Activated T-helper 17 cell treated with anti-CD3 and anti-CD28 coated beads, Interleukin-2, amount 50 U/mL, for 72 hours (primary cell): ENCODE measurements around the gene HSF4. TPM values are rescaled to one million over a fixed set of nuclear protein-coding genes. Genes with fewer than 3 reads are reported as not detected.
A peak's percentile ranks its signal among the peaks of the same experiment; 100 is the strongest.

Experiments used
- ATAC-seq: fragments of 150-1000 bp; cut with Tn5 transposase; replicated peaks from 2 replicates; pipeline ENCODE4 v1.10.0; 2021; ENCODE audit warnings: mild to moderate bottlenecking, moderate library complexity
- H3K27ac Mint-ChIP-seq: one replicate; pipeline ENCODE4 v1.8.0; 2022; ENCODE audit warnings: mixed read lengths
- H3K27me3 Mint-ChIP-seq: one replicate; pipeline ENCODE4 v1.8.0; 2022; ENCODE audit warnings: mixed read lengths
- H3K36me3 Mint-ChIP-seq: one replicate; pipeline ENCODE4 v1.8.0; 2022; ENCODE audit warnings: low read depth, mild to moderate bottlenecking, mixed read lengths
- H3K4me1 Mint-ChIP-seq: one replicate; pipeline ENCODE4 v1.8.0; 2022; ENCODE audit warnings: mixed read lengths
- H3K4me3 Mint-ChIP-seq: one replicate; pipeline ENCODE4 v1.8.0; 2022; ENCODE audit warnings: mild to moderate bottlenecking, mixed read lengths
- H3K9me3 Mint-ChIP-seq: one replicate; pipeline ENCODE4 v1.8.0; 2022; ENCODE audit warnings: mixed read lengths
- total RNA-seq, 2 donors: library from RNA; stranded (reverse); gene quantifications; one replicate each; pipeline ENCODE4 v1.2.3, GENCODE V29; 2022

Gene HSF4
- total RNA-seq, 2 donors from 2014 or later: 71.3 to 325 TPM

GRCh38 chr16:67202426-67202825 lies 37.9 kb downstream of the HSF4 start:
- no peak overlapping the region for H3K4me3 Mint-ChIP-seq
- H3K9me3 Mint-ChIP-seq: no peaks in the 10 kb centered on the region
- peaks cover 42% of the 10 kb centered on the region for H3K36me3 Mint-ChIP-seq
- ATAC-seq: no peak
- H3K27ac Mint-ChIP-seq: no peak overlapping the region
- H3K4me1 Mint-ChIP-seq: peaks cover 5% of the 10 kb centered on the region
- H3K27me3 Mint-ChIP-seq: no peaks in the 10 kb centered on the region

GRCh38 chr16:67202956-67203493 lies 38.5 kb downstream of the HSF4 start:
- no peaks in the 10 kb centered on the region for H3K9me3 Mint-ChIP-seq
- no peak overlapping the region for H3K27ac Mint-ChIP-seq
- H3K4me1 Mint-ChIP-seq: peaks cover 5% of the 10 kb centered on the region
- H3K36me3 Mint-ChIP-seq: peaks cover 37% of the 10 kb centered on the region
- no peak overlapping the region for H3K4me3 Mint-ChIP-seq
- ATAC-seq: no peak
- H3K27me3 Mint-ChIP-seq: no peaks in the 10 kb centered on the region

GRCh38 chr16:67204076-67204475 lies 39.5 kb downstream of the HSF4 start:
- Mint-ChIP-seq H3K27me3 (no peaks in the 10 kb centered on the region), H3K36me3 (peaks cover 30% of the 10 kb centered on the region), H3K27ac (no peak overlapping the region), H3K4me3 (no peak overlapping the region), H3K9me3 (no peaks in the 10 kb centered on the region), H3K4me1 (peaks cover 5% of the 10 kb centered on the region)
- ATAC-seq: no peak

GRCh38 chr16:67206129-67206837 lies 41.7 kb downstream of the HSF4 start:
- Mint-ChIP-seq H3K36me3 (peaks cover 12% of the 10 kb centered on the region), H3K27me3 (no peaks in the 10 kb centered on the region), H3K9me3 (no peaks in the 10 kb centered on the region), H3K4me1 (peaks cover 5% of the 10 kb centered on the region), H3K4me3 (no peak overlapping the region), H3K27ac (peak overlapping the region; percentile 60)
- ATAC-seq: no peak

GRCh38 chr16:67206838-67207248 lies 42.3 kb downstream of the HSF4 start:
- ATAC-seq: no peak
- Mint-ChIP-seq H3K9me3 (no peaks in the 10 kb centered on the region), H3K4me1 (peaks cover 5% of the 10 kb centered on the region), H3K4me3 (no peak overlapping the region), H3K36me3 (peaks cover 9% of the 10 kb centered on the region), H3K27me3 (no peaks in the 10 kb centered on the region), H3K27ac (peak overlapping the region; percentile 60)

GRCh38 chr16:67207249-67208091 lies 42.9 kb downstream of the HSF4 start:
- Mint-ChIP-seq H3K4me1 (peaks cover 5% of the 10 kb centered on the region), H3K4me3 (no peak overlapping the region), H3K36me3 (peaks cover 4% of the 10 kb centered on the region), H3K27ac (no peak overlapping the region), H3K9me3 (no peaks in the 10 kb centered on the region), H3K27me3 (no peaks in the 10 kb centered on the region)
- ATAC-seq: peak; percentile 43

- H3K27me3 Mint-ChIP-seq: no peaks in the 10 kb centered on the region
- peaks cover 5% of the 10 kb centered on the region for H3K4me1 Mint-ChIP-seq
- no peak overlapping the region for H3K27ac Mint-ChIP-seq
- no peak overlapping the region for H3K4me3 Mint-ChIP-seq
- no peaks in the 10 kb centered on the region for H3K36me3 Mint-ChIP-seq
- ATAC-seq: no peak
- H3K9me3 Mint-ChIP-seq: no peaks in the 10 kb centered on the region
Observed at GRCh38 chr16:67208154-67208896, 43.8 kb downstream of the HSF4 start.

- Mint-ChIP-seq H3K27ac (peak overlapping the region; percentile 36), H3K9me3 (no peaks in the 10 kb centered on the region), H3K4me1 (peaks cover 5% of the 10 kb centered on the region), H3K27me3 (no peaks in the 10 kb centered on the region), H3K36me3 (no peaks in the 10 kb centered on the region), H3K4me3 (no peak overlapping the region)
- ATAC-seq: no peak
Observed at GRCh38 chr16:67209565-67209964, 45.0 kb downstream of the HSF4 start.

- Mint-ChIP-seq H3K27me3 (no peaks in the 10 kb centered on the region), H3K36me3 (no peaks in the 10 kb centered on the region), H3K4me3 (no peak overlapping the region), H3K9me3 (no peaks in the 10 kb centered on the region), H3K4me1 (peaks cover 5% of the 10 kb centered on the region), H3K27ac (no peak overlapping the region)
- no peak for ATAC-seq
Observed at GRCh38 chr16:67210069-67210937, 45.8 kb downstream of the HSF4 start.

- H3K4me3 Mint-ChIP-seq: no peak overlapping the region
- no peak for ATAC-seq
- H3K9me3 Mint-ChIP-seq: no peaks in the 10 kb centered on the region
- no peaks in the 10 kb centered on the region for H3K27me3 Mint-ChIP-seq
- H3K27ac Mint-ChIP-seq: no peak overlapping the region
- no peaks in the 10 kb centered on the region for H3K36me3 Mint-ChIP-seq
- peaks cover 3% of the 10 kb centered on the region for H3K4me1 Mint-ChIP-seq
Observed at GRCh38 chr16:67211674-67212073, 47.1 kb downstream of the HSF4 start.

- Mint-ChIP-seq H3K4me1 (peaks cover 8% of the 10 kb centered on the region), H3K27me3 (no peaks in the 10 kb centered on the region), H3K4me3 (no peak overlapping the region), H3K9me3 (no peaks in the 10 kb centered on the region), H3K27ac (no peak overlapping the region), H3K36me3 (no peaks in the 10 kb centered on the region)
- ATAC-seq: no peak
Observed at GRCh38 chr16:67212766-67213165, 48.2 kb downstream of the HSF4 start.

- no peak for ATAC-seq
- no peaks in the 10 kb centered on the region for H3K36me3 Mint-ChIP-seq
- no peaks in the 10 kb centered on the region for H3K27me3 Mint-ChIP-seq
- no peak overlapping the region for H3K4me3 Mint-ChIP-seq
- peaks cover 8% of the 10 kb centered on the region for H3K4me1 Mint-ChIP-seq
- H3K27ac Mint-ChIP-seq: no peak overlapping the region
- H3K9me3 Mint-ChIP-seq: no peaks in the 10 kb centered on the region
Observed at GRCh38 chr16:67213197-67214019, 48.9 kb downstream of the HSF4 start.

- ATAC-seq: no peak
- H3K27ac Mint-ChIP-seq: no peak overlapping the region
Observed at GRCh38 chr16:67215706-67216105, 51.2 kb downstream of the HSF4 start.

More at GRCh38 chr16:67215706-67216105, 51.2 kb downstream of the HSF4 start:
- Mint-ChIP-seq H3K4me1 (peaks cover 16% of the 10 kb centered on the region), H3K27me3 (no peaks in the 10 kb centered on the region), H3K36me3 (peaks cover 3% of the 10 kb centered on the region), H3K4me3 (no peak overlapping the region), H3K9me3 (no peaks in the 10 kb centered on the region)
